Ectodermal cell (in vitro differentiated cells): ENCODE data around the gene TMEM200A.

ENCODE experiments used
- H3K27ac ChIP-seq: 2 replicates; pipeline ENCODE4 v1.7.0; 2013; ENCODE audit warnings: mild to moderate bottlenecking, low read depth, low read length; ENCODE audit not compliant: insufficient read depth, poor library complexity, severe bottlenecking
- H3K27me3 ChIP-seq: 2 replicates; pipeline ENCODE4 v1.7.0; 2013; ENCODE audit warnings: mild to moderate bottlenecking, low read length; ENCODE audit not compliant: insufficient read depth, control insufficient read depth, poor library complexity, severe bottlenecking
- H3K36me3 ChIP-seq: one replicate; pipeline ENCODE4 v1.7.0; 2013; ENCODE audit warnings: low read length; ENCODE audit not compliant: control insufficient read depth, insufficient read depth
- H3K4me1 ChIP-seq: one replicate; pipeline ENCODE4 v1.7.0; 2013; ENCODE audit warnings: low read length; ENCODE audit not compliant: control insufficient read depth, insufficient read depth
- H3K4me3 ChIP-seq: 2 replicates; pipeline ENCODE4 v1.7.0; 2013; ENCODE audit warnings: low read depth, low read length, control low read depth; ENCODE audit not compliant: insufficient read depth
- H3K9me3 ChIP-seq: 2 replicates; pipeline ENCODE4 v1.7.0; 2013; ENCODE audit warnings: mild to moderate bottlenecking, low read length, moderate library complexity; ENCODE audit not compliant: control insufficient read depth
- WGBS, 2 experiments: methylation state at CpG; one replicate each; pipeline ENCODE4 v1.1.7; 2013; ENCODE audit warnings: missing lambda C conversion rate in 2 of 2; 5-methylcytosine and 5-hydroxymethylcytosine counted together

The TMEM200A gene

GRCh38 chr6:130420911-130421310 is 55.1 kb downstream of the TMEM200A start:
- H3K36me3 ChIP-seq: no peaks in the 10 kb centered on the region
- H3K4me3 ChIP-seq: no peak overlapping the region
- 89 to 90% methylated on average over 4 of the region's 4 CpGs for WGBS, 2 experiments
- H3K4me1 ChIP-seq: peaks cover 9% of the 10 kb centered on the region
- H3K27ac ChIP-seq: no peak overlapping the region
- H3K27me3 ChIP-seq: no peaks in the 10 kb centered on the region
- H3K9me3 ChIP-seq: no peaks in the 10 kb centered on the region

- H3K9me3 ChIP-seq: no peaks in the 10 kb centered on the region
- H3K27me3 ChIP-seq: no peaks in the 10 kb centered on the region
- peaks cover 9% of the 10 kb centered on the region for H3K4me1 ChIP-seq
- no peaks in the 10 kb centered on the region for H3K36me3 ChIP-seq
- no peak overlapping the region for H3K27ac ChIP-seq
- no peak overlapping the region for H3K4me3 ChIP-seq
- 89 to 100% methylated on average over 1 of the region's 1 CpG for WGBS, 2 experiments
These were observed 55.8 kb downstream of the TMEM200A start for GRCh38 chr6:130421585-130421984.

GRCh38 chr6:130423044-130423443 is 57.2 kb downstream of the TMEM200A start:
- Histone ChIP-seq H3K4me1 (peaks cover 9% of the 10 kb centered on the region), H3K9me3 (no peaks in the 10 kb centered on the region), H3K4me3 (no peak overlapping the region), H3K36me3 (no peaks in the 10 kb centered on the region), H3K27ac (no peak overlapping the region), H3K27me3 (no peaks in the 10 kb centered on the region)
- WGBS, 2 experiments: 96% methylated on average over 2 to 3 of the region's 3 CpGs

- peaks cover 9% of the 10 kb centered on the region for H3K4me1 ChIP-seq
- no peak overlapping the region for H3K4me3 ChIP-seq
- H3K27me3 ChIP-seq: no peaks in the 10 kb centered on the region
- no peaks in the 10 kb centered on the region for H3K36me3 ChIP-seq
- peak overlapping the region; percentile 44 for H3K27ac ChIP-seq
- no peaks in the 10 kb centered on the region for H3K9me3 ChIP-seq
- 7 to 17% methylated on average over 2 of the region's 2 CpGs for WGBS, 2 experiments
These were observed 58.9 kb downstream of the TMEM200A start for GRCh38 chr6:130424710-130425109.

GRCh38 chr6:130425537-130425936 is 59.7 kb downstream of the TMEM200A start:
- H3K36me3 ChIP-seq: no peaks in the 10 kb centered on the region
- peaks cover 9% of the 10 kb centered on the region for H3K4me1 ChIP-seq
- no peak overlapping the region for H3K27ac ChIP-seq
- no peak overlapping the region for H3K4me3 ChIP-seq
- no peaks in the 10 kb centered on the region for H3K9me3 ChIP-seq
- 80 to 100% methylated on average over 1 of the region's 1 CpG for WGBS, 2 experiments
- H3K27me3 ChIP-seq: no peaks in the 10 kb centered on the region

- Histone ChIP-seq H3K36me3 (no peaks in the 10 kb centered on the region), H3K4me3 (no peak overlapping the region), H3K27ac (no peak overlapping the region), H3K27me3 (no peaks in the 10 kb centered on the region), H3K4me1 (peaks cover 9% of the 10 kb centered on the region), H3K9me3 (no peaks in the 10 kb centered on the region)
- WGBS, 2 experiments: 95% methylated on average over 6 to 7 of the region's 7 CpGs
These were observed 60.4 kb downstream of the TMEM200A start for GRCh38 chr6:130426066-130426721.

- Histone ChIP-seq H3K36me3 (no peaks in the 10 kb centered on the region), H3K27ac (no peak overlapping the region), H3K4me3 (no peak overlapping the region), H3K27me3 (no peaks in the 10 kb centered on the region), H3K4me1 (no peaks in the 10 kb centered on the region), H3K9me3 (no peaks in the 10 kb centered on the region)
- WGBS, 2 experiments: 65 to 76% methylated on average over 3 to 4 of the region's 4 CpGs
These were observed 65.6 kb downstream of the TMEM200A start for GRCh38 chr6:130431346-130431852.

GRCh38 chr6:130432838-130433237 is 67.0 kb downstream of the TMEM200A start:
- H3K36me3 ChIP-seq: no peaks in the 10 kb centered on the region
- no peak overlapping the region for H3K27ac ChIP-seq
- H3K9me3 ChIP-seq: no peaks in the 10 kb centered on the region
- H3K4me3 ChIP-seq: no peak overlapping the region
- WGBS, 2 experiments: 89 to 93% methylated on average over 3 to 4 of the region's 4 CpGs
- H3K27me3 ChIP-seq: no peaks in the 10 kb centered on the region
- no peaks in the 10 kb centered on the region for H3K4me1 ChIP-seq

- Histone ChIP-seq H3K4me1 (no peaks in the 10 kb centered on the region), H3K27me3 (no peaks in the 10 kb centered on the region), H3K4me3 (no peak overlapping the region), H3K27ac (no peak overlapping the region), H3K36me3 (no peaks in the 10 kb centered on the region), H3K9me3 (no peaks in the 10 kb centered on the region)
- WGBS, 2 experiments: 74 to 79% methylated on average over 3 of the region's 3 CpGs
These were observed 68.5 kb downstream of the TMEM200A start for GRCh38 chr6:130434174-130434873.

- Histone ChIP-seq H3K27ac (no peak overlapping the region), H3K9me3 (no peaks in the 10 kb centered on the region), H3K27me3 (no peaks in the 10 kb centered on the region), H3K4me3 (no peak overlapping the region), H3K36me3 (no peaks in the 10 kb centered on the region), H3K4me1 (no peaks in the 10 kb centered on the region)
- WGBS, 2 experiments: 82 to 86% methylated on average over 4 of the region's 4 CpGs
These were observed 69.4 kb downstream of the TMEM200A start for GRCh38 chr6:130435181-130435580.
